Fibroblast of gingiva (primary cell): ENCODE data around the gene IFITM2.
"Not testable (repeated sequence)": the region's sequence is repeated elsewhere in the genome, so short reads cannot be mapped to it uniquely, and the experiment has no call there.

Source experiments
- DNase-seq: peaks from one replicate; pipeline ENCODE4 v3.0.0-alpha.2; 2011; ENCODE audit warnings: low read depth

IFITM2 gene

DNA sequence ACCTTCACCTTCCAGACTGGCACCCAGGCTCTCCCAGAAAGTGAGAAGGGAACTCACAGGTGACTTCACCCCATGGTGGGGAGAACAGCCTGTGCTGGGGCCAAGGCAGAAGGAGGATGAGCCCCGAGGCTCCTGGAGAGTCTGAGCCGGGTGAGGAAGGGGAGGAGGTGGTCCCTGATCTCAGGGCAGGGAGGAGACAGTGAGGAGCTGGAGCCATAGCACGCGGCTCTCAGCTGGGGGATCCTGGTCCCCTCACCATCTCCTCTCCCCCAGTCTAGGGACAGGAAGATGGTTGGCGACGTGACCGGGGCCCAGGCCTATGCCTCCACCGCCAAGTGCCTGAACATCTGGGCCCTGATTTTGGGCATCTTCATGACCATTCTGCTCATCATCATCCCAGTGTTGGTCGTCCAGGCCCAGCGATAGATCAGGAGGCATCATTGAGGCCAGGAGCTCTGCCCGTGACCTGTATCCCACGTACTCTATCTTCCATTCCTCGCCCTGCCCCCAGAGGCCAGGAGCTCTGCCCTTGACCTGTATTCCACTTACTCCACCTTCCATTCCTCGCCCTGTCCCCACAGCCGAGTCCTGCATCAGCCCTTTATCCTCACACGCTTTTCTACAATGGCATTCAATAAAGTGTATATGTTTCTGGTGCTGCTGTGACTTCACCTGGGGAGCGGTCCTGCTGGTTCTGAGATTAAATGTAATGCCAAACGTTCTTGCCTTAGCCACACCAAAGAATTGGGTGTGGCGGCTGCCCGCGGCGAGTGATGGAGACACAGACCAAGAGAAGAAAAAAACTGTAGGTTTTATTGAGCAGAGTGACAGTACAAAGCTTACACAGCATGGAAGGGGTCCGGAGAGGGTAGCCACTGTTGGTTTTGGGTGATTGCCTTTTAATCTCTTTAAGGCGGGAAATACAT, 1.4 kb downstream of the IFITM2 start:
- not testable (repeated sequence) for DNase-seq

DNA sequence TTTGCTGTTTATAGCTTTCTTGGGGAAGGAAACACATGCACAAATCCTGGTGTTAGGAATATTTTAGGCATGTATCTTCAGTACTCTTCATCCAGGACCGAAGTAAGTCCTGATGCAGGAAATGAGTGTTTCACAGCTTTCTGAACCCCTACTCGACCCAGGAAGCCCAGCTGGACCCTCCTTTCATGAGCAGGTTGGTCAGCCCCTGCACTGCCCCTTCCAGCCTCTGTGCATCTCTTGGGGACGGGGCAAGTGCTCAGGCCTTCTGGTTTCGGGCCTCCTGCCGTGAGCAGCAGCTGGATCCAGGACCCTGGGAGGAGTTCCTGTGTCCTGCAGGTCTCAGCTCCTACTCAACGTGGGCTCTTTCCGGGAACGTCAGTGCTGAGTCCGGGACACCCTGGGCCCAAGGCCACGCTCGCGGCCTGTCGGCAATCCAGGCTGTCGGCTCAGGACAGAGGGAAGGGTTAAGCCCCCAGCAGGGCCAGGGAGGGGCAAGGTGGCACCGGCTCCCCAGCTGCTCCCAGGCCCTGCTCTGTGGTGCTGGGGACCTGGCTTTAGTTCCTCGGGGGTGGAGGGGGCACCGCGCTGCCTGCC, 2.5 kb downstream of the IFITM2 start:
- not testable (repeated sequence) for DNase-seq

DNA sequence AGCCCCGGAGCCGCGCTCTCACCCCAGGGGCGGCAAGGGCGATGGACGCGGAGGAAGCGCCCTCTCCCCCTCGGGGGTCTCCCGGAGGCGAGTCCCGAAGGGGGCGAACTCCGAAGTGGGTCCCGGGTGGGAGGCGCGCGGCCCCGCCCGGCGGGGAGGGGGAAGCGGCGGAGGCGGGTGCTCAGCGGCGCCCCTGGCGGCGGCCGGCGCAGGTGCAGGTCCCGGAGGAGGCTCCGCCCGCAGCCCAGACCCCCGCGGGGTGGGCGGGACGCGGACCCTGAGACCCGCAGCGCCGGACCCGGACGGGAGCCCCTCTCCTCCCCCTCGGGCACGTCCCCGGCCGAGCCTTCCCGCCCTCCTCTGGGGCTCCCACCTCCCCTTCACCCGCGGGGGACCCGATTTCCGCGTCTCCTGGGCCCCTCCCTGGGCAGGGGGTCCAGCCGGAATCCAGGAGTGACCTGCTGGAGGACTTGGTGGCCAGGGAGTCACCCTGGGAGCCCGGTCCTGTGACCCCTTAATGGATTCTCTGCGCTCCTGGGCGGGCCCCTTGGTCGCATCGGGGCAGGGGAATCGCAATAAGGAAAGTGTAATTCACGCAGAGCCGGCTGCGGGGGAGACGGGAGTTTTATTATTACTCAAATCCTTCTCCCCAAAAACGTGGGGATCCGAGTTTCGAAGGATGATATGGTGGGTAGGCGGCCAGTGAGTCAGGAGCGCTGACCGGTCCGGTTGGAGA, 3.6 kb downstream of the IFITM2 start:
- DNase-seq, result not testable (repeated sequence)

DNA sequence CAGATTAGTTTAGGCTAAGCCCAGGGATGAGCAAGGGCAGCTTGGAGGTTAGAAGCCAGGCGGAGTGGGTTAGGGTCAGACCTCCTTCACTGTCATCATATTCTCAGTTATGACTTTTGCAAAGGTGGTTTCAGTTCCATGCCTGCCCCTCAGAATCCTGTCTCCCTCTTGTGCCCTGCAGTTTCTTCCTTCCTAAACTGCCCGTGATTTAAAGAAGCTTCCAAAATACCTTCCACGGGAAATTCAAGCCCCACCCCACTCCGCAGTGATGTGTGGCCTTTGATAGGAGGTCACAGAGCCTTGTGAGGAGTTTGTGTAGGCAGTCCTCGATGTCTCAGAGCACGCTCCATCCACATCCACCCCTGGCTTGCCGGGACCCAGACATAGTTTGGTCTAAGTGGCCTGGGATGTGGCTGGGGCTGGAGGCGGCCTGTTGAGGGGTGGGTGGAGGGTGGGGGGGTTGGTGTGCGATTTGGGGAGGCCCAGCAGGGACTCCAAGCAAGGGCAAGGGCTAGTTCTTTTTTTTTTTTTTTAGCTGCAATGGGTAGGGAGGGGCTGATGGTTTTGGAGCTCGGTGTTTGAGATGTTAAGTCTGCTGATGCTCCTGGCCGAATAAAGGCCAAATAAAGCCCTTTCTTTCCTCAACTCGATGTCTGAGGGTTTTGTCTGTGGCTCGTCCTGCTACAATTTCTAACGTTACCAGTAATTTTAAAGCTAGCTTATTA, 4.6 kb downstream of the IFITM2 start:
- peak; percentile 38 for DNase-seq

DNA sequence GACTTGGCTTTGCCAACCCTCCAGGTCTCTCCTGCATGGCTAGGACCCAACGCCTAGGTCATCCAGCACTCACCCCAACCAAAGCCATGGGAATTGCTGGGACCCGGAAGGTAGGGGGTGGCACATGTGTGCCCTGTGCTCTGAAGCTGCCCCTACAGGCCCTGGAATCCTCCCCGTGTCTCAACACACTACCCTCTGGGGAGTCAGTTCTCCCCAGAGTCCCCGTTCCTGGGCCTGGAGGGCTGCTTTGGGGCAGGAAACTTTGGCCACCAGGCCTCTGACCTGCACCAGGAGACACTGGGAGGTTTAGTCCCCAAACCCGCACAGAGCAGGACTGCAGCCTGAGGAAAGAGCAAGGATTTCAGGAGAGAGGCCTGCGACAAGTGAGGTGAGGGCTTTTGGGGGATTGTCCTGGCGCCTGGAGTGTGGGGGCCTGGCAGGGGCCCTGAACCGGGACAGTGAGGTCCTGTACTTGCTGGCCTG, 5.7 kb downstream of the IFITM2 start:
- DNase-seq, result peak; percentile 15

DNA sequence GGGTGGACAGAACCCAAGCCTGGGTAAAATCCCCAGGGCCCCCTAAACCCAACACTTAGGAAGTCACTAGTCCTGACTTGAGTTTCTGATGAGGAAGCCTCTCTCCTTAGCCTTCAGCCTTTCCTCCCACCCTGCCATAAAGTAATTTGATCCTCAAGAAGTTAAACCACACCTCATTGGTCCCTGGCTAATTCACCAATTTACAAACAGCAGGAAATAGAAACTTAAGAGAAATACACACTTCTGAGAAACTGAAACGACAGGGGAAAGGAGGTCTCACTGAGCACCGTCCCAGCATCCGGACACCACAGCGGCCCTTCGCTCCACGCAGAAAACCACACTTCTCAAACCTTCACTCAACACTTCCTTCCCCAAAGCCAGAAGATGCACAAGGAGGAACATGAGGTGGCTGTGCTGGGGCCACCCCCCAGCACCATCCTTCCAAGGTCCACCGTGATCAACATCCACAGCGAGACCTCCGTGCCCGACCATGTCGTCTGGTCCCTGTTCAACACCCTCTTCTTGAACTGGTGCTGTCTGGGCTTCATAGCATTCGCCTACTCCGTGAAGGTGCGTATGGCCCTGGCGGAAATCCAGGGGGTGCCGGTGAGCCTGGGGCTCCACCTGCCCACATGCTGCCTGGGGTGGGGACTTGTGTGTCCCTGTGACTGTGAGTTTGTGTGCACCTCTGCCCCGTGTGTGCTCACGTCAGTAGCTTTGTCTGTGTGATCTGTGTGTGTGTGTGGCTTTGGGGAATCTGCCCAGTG, 6.4 kb downstream of the IFITM2 start, which contains the start of gene IFITM1:
TSS of gene IFITM1 (plus strand) at position 254 of the 767 bp plus-strand sequence. CDS start at position 385, 131 bp downstream.
- peak; percentile 82 for DNase-seq

DNA sequence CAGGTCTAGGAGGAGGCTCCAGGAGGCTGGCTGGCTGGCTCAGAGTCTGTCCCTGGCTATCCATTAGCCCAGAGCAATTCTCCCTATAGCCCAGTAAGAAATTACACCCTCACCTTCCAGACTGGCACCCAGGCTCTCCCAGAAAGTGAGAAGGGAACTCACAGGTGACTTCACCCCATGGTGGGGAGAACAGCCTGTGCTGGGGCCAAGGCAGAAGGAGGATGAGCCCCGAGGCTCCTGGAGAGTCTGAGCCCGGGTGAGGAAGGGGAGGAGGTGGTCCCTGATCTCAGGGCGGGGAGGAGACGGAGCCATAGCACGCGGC, 6.9 kb downstream of the IFITM2 start:
- not testable (repeated sequence) for DNase-seq

DNA sequence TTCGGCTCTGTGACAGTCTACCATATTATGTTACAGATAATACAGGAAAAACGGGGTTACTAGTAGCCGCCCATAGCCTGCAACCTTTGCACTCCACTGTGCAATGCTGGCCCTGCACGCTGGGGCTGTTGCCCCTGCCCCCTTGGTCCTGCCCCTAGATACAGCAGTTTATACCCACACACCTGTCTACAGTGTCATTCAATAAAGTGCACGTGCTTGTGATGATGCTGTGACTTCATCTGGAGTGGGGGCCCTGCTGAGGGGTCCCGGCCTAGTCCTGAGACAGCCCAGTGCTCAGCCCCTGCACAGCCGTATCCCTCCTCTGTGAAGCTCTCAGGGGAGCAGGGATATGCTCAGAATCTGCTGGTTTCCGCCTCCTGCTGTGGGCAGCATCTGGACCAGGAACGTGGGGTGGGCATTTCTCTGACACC, 7.5 kb downstream of the IFITM2 start:
- no peak for DNase-seq

DNA sequence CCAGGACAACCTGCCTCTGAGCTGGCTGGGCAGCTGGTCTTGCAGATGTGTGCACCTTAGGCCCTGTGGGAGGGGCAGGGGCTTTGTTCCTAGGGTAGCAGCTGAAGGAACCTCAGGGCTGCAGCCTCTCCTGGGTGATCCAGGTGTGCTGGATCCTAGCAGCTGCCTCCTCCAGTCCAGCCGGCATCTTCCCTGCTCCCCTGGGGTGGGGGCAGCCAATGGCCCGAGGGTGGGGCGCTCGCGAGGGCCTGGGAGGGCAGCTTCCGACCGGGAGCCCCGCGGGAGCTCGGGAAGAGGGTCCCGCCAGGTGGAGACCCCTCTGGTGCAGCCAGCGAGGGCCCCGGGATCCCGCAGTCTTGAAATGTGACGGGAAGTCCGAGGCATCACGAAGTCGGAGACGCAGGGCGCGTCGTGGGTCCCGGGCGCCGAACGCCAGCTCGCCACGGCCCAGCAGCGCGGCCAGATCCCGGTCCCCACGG, 7.9 kb downstream of the IFITM2 start:
- DNase-seq, result no peak

DNA sequence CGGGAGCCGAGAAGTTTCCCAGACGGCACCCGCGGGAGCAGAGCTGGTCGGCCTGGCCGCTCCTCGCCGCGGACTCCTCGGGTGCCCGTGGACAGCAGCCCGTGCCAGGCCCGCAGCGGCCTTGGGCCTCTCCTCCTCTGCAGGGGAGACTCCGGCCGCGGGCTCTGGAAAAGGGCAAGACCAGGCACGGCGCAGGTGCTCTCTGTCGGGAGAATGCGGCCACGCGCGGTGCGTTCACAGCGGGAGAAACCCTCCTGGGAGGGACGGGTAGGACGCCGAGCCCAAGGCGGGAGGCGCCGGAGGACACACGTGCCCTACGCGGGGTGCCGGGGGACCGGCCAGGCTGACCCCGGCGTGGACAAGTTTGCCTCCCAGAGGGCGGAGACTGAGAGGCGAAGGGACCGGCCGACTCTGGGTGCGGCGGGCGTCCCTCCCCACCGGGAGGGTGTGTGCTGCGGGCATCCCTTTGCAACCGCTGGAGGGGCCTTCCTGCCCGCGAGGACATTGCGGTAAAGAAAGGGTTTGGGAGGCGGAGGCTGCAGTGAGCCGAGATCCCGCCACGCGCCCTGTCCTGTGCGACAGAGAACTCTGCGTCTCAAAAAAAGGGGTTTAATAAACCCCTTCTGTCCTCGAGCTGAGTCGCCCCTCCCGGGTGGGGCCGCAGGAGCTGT, 8.6 kb downstream of the IFITM2 start:
- DNase-seq, result no peak

DNA sequence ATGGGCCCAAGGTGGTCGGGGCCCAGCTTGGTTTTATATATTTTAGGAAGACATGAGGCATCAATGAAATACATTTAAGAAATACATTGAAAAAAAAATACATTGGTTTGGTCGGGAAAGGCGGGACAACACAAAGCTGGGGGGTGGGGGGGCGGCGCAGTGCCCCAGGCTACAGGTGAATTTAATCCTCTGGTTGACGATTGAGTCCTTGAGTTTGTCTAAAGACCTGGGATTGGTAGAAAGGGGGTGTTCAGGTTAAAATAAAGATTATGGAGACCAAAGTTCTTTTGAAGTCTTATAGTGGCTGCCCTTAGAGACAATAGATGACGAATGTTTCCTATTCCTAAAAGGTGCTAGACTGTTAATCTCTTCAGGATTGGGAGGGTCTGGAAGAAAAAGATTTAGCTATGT, 9.3 kb downstream of the IFITM2 start:
- DNase-seq, result no peak

DNA sequence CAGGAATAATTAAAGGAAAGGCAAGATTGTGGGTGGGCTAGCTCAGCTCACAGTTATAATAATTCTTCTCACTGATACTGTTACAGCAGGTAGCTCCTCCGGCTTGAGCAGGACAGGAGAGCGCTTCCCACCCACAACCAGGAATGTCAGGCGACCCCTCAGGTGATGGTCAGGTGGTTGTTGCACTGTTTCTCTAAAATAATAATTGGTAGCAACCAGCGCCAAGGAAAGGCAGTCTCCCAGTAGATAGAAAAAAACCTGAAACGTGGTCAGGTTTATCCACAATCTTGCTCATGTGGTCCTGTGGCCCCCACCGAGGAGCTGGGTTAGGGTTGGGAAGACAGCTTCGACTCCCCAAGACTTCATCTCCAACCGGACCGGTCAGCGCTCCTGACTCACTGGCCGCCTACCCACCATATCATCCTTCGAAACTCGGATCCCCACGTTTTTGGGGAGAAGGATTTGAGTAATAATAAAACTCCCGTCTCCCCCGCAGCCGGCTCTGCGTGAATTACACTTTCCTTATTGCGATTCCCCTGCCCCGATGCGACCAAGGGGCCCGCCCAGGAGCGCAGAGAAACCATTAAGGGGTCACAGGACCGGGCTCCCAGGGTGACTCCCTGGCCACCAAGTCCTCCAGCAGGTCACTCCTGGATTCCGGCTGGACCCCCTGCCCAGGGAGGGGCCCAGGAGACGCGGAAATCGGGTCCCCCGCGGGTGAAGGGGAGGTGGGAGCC, 10.2 kb downstream of the IFITM2 start:
- not testable (repeated sequence) for DNase-seq

DNA sequence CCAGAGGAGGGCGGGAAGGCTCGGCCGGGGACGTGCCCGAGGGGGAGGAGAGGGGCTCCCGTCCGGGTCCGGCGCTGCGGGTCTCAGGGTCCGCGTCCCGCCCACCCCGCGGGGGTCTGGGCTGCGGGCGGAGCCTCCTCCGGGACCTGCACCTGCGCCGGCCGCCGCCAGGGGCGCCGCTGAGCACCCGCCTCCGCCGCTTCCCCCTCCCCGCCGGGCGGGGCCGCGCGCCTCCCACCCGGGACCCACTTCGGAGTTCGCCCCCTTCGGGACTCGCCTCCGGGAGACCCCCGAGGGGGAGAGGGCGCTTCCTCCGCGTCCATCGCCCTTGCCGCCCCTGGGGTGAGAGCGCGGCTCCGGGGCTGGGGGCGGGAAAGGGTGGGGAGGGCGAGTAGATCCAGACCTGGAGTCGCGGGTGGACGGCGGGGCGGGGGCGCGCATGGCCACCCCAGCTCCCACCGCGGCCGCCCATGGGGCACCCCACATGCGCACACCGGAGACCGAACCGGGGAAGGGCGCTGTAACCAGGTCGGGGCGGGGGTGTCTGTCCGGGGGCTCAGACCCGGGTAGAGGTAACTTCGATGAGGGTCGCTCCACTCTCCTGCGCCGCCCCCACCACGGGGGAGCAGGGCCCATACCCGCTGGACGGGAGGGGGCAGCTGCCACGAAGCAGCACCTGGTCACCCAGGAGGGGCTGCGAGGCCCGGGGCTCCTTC, 10.9 kb downstream of the IFITM2 start:
- DNase-seq, result not testable (repeated sequence)

DNA sequence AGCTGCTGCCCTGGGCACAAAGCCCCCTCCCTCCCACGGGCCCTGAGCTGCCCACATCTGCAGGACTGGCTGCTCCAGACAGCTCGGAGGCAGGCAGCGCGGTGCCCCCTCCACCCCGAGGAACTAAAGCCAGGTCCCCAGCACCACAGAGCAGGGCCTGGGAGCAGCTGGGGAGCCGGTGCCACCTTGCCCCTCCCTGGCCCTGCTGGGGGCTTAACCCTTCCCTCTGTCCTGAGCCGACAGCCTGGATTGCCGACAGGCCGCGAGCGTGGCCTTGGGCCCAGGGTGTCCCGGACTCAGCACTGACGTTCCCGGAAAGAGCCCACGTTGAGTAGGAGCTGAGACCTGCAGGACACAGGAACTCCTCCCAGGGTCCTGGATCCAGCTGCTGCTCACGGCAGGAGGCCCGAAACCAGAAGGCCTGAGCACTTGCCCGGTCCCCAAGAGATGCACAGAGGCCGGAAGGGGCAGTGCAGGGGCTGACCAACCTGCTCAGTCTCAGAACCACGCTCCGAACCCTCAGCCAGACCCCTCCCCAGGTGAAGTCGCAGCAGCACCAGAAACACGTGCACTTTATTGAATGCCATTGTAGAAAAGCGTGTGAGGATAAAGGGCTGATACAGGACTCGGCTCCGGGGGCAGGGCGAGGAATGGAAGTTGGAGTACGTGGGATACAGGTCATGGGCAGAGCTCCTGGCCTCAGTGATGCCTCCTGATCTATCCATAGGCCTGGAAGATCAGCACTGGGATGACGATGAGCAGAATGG, 11.7 kb downstream of the IFITM2 start:
- DNase-seq, result not testable (repeated sequence)

DNA sequence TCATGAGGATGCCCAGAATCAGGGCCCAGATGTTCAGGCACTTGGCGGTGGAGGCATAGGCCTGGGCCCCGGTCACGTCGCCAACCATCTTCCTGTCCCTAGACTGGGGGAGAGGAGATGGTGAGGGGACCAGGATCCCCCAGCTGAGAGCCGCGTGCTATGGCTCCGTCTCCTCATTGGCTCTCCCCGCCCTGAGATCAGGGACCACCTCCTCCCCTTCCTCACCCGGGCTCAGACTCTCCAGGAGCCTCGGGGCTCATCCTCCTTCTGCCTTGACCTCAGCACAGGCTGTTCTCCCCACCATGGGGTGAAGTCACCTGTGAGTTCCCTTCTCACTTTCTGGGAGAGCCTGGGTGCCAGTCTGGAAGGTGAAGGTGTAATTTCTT, 12.3 kb downstream of the IFITM2 start:
- DNase-seq, result not testable (repeated sequence)

DNA sequence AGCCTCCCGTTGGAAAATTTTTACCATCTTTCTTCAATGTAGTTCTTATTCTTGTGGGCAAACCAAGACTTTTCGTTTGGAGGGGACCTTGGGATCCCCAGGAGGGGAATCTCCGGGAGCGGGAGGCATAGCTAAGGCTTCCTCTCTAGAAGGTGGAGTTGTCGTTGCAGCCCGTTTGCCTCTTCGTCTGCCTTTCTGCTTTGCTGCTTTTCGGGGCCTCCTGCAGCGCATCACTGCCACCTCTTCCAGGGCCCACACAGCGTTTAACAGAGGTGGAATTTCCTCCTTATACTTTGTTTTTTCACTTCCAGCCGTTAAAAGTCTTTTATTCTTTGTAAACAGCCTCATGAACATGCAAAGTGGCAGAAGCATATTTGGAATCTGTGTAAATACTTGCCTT, 16.5 kb downstream of the IFITM2 start:
- no peak for DNase-seq

DNA sequence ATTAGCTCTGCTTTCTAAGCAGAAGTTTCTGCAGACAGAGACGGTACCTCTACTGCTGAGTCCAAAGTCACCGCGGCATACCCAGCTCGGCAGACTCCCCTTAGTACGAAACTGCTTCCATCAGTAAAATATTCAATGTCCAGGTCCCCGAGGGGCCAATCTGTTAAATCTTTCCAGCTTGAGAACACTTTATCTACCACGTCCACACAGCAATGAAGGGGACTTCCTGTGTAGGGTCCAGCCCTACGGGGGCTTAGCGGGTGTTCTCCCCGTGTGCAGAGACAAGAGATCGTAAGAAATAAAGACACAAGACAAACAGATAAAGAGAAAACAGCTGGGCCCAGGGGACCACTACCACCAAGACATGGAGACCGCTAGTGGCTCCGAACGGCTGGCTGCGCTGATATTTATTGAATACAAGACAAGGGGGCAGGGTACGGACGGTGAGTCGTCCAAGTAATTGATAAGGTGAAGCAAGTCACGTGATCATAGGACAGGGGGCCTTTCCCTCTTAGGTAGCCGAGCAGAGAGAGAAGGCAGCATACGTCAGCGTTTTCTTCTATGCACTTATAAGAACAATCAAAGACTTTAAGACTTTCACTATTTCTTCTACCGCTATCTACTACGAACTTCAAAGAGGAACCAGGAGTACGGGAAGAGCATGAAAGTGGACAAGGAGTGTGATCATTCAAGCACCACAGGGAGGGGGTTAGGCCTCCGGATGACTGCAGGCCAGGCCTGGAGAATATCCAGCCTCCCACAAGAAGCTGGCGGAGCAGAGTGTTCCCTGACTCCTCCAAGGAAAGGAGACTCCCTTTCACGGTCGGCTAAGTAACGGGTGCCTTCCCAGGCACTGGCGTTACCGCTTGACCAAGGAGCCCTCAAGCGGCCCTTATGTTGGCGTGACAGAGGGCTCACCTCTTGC, 17.2 kb downstream of the IFITM2 start:
- DNase-seq, result not testable (repeated sequence)
